IPS-NIHi7 (cell line): ENCODE measurements around the gene GIT2.
"Not testable (repeated sequence)": the region's sequence is repeated elsewhere in the genome, so short reads cannot be mapped to it uniquely, and the experiment has no call there.

Source experiments
- DNase-seq: peaks from one replicate; pipeline ENCODE4 v3.0.0; 2012; ENCODE audit warnings: mixed read lengths; ENCODE audit errors: extremely low spot score

Gene GIT2

GRCh38 chr12:109923038-109923437 is 73.1 kb downstream of the GIT2 start:
- no peak for DNase-seq

GRCh38 chr12:109921982-109922381 is 74.2 kb downstream of the GIT2 start:
- no peak for DNase-seq

- DNase-seq: no peak
Measured at GRCh38 chr12:109920261-109920780, 75.8 kb downstream of the GIT2 start.

GRCh38 chr12:109919456-109919855 is 76.7 kb downstream of the GIT2 start:
- DNase-seq: no peak

- DNase-seq: no peak
Measured at GRCh38 chr12:109916045-109916444, 80.1 kb downstream of the GIT2 start.

GRCh38 chr12:109915171-109916040 is 80.8 kb downstream of the GIT2 start:
- DNase-seq: no peak

- DNase-seq: no peak
Measured at GRCh38 chr12:109914461-109914860, 81.7 kb downstream of the GIT2 start.

- no peak for DNase-seq
Measured at GRCh38 chr12:109912855-109913321, 83.3 kb downstream of the GIT2 start.

GRCh38 chr12:109910969-109911348 is 85.2 kb downstream of the GIT2 start:
- peak; percentile 97 for DNase-seq

GRCh38 chr12:109910254-109910968 is 85.8 kb downstream of the GIT2 start:
- DNase-seq: no peak

- no peak for DNase-seq
Measured at GRCh38 chr12:109905301-109905700, 90.9 kb downstream of the GIT2 start.

GRCh38 chr12:109902891-109903418 is 93.2 kb downstream of the GIT2 start:
- DNase-seq: no peak

- DNase-seq: peak; percentile 67
Measured at GRCh38 chr12:109900752-109901580, 95.2 kb downstream of the GIT2 start.

GRCh38 chr12:109899783-109900751 is 96.1 kb downstream of the GIT2 start, which contains the start of gene TCHP:
Gene TCHP, plus strand, starts transcription at chr12:109900274. Its CDS starts 2,753 bp downstream, at chr12:109903027.
- peak; percentile 84 for DNase-seq

- not testable (repeated sequence) for DNase-seq
Measured at GRCh38 chr12:109899345-109899744, 96.8 kb downstream of the GIT2 start.

GRCh38 chr12:109897029-109897428 is 99.1 kb downstream of the GIT2 start:
- no peak for DNase-seq

GRCh38 chr12:109896188-109896587 is 100.0 kb downstream of the GIT2 start:
- DNase-seq: no peak

- no peak for DNase-seq
Measured at GRCh38 chr12:109894939-109895338, 101.2 kb downstream of the GIT2 start.

- no peak for DNase-seq
Measured at GRCh38 chr12:109893261-109893995, 102.7 kb downstream of the GIT2 start.
